ENCODE measurements around the gene MLXIP. TPM values are rescaled to one million over a fixed set of nuclear protein-coding genes. Genes with fewer than 3 reads are reported as not detected.

The MLXIP gene
- total and polyA plus RNA-seq, 4 donors: 29.1 to 58.8 (median 38.8) TPM

DNA sequence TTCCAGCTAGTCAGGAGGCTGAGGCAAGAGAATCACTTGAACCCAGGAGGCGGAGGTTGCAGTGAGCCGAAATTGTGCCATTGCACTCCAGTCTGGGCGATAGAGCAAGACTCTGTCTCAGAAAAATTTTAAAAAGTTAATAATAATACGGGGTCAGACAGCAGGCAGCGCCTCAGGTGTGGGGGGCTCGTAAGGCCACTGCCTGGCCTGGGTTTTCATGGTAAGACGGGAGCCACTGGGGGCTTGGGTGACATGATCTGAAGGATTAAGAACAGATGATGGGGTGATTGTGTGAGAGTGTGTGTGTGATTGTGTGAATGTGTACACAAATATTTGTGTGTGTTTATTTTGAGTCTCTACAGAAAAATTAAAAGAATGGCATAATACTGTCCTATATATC lies 33.3 kb upstream of the MLXIP start:
- no peak for DNase-seq
- H3K27ac ChIP-seq (ENCODE audit: low read depth in 1 of 2, low read length in 1 of 2): no peak overlapping the region
- H3K4me3 ChIP-seq: no peak overlapping the region
- TF ChIP-seq, protein P1, sequence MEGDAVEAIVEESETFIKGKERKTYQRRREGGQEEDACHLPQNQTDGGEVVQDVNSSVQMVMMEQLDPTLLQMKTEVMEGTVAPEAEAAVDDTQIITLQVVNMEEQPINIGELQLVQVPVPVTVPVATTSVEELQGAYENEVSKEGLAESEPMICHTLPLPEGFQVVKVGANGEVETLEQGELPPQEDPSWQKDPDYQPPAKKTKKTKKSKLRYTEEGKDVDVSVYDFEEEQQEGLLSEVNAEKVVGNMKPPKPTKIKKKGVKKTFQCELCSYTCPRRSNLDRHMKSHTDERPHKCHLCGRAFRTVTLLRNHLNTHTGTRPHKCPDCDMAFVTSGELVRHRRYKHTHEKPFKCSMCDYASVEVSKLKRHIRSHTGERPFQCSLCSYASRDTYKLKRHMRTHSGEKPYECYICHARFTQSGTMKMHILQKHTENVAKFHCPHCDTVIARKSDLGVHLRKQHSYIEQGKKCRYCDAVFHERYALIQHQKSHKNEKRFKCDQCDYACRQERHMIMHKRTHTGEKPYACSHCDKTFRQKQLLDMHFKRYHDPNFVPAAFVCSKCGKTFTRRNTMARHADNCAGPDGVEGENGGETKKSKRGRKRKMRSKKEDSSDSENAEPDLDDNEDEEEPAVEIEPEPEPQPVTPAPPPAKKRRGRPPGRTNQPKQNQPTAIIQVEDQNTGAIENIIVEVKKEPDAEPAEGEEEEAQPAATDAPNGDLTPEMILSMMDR (IDR thresholded peaks at IDR 0.05; ENCODE audit: control extremely low read depth, extremely low read depth): no peak
- peaks cover 6 to 15% (median 9%) of the 10 kb centered on the region in 4 donors for H3K36me3 ChIP-seq (ENCODE audit: control insufficient read depth in 4 of 4, insufficient read depth in 4 of 4, low read length in 4 of 4)
- 98 to 99% methylated on average over 7 of the region's 7 CpGs for WGBS, 2 donors
- H3K4me1 ChIP-seq (ENCODE audit: control insufficient read depth in 5 of 5, insufficient read depth in 5 of 5, low read length in 5 of 5): peaks cover 0 to under 1% (median 0%) of the 10 kb centered on the region in 5 donors
- H3K9me3 ChIP-seq (ENCODE audit: control insufficient read depth in 4 of 4, insufficient read depth in 3 of 4, low read length in 3 of 4): no peaks in the 10 kb centered on the region
- ATAC-seq (ENCODE audit: insufficient read depth, low FRiP score): no peak
- H3K27me3 ChIP-seq (ENCODE audit: control insufficient read depth in 3 of 3, insufficient read depth in 3 of 3, low read length in 2 of 3): no peaks in the 10 kb centered on the region
- H3K9ac ChIP-seq (ENCODE audit: insufficient read depth in 1 of 2, low read length in 2 of 2): no peak overlapping the region

DNA sequence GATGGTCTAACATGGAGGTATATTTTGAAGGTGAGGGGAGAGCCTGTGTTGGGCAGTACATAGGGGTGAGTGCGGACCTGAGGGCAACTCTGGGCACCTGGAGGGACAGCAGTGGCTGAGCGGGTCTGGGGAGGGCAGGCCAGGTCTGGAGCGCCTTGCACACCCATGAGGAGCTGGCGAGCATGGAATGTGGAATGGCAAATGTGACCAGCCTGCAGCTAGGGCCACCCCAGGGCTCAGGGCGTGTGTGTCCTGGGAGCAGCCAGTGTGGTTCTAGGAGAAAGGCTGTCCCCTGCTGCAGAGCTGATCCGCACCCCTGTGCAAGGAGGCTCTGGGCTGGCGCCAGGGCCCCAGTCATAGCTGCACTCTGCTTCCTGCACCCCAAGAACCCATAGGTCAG lies 32.4 kb upstream of the MLXIP start:
- WGBS, 2 donors: 96% methylated on average over 7 of the region's 7 CpGs
- Histone ChIP-seq H3K9ac (ENCODE audit: insufficient read depth in 1 of 2, low read length in 2 of 2) (no peak overlapping the region), H3K27ac (ENCODE audit: low read depth in 1 of 2, low read length in 1 of 2) (no peak overlapping the region), H3K4me3 (no peak overlapping the region), H3K36me3 (ENCODE audit: control insufficient read depth in 4 of 4, insufficient read depth in 4 of 4, low read length in 4 of 4) (peaks cover 6 to 15% (median 9%) of the 10 kb centered on the region in 4 donors), H3K9me3 (ENCODE audit: control insufficient read depth in 4 of 4, insufficient read depth in 3 of 4, low read length in 3 of 4) (no peaks in the 10 kb centered on the region), H3K27me3 (ENCODE audit: control insufficient read depth in 3 of 3, insufficient read depth in 3 of 3, low read length in 2 of 3) (no peaks in the 10 kb centered on the region), H3K4me1 (ENCODE audit: control insufficient read depth in 5 of 5, insufficient read depth in 5 of 5, low read length in 5 of 5) (peaks cover 0 to 4% (median 0%) of the 10 kb centered on the region in 5 donors)
- TF ChIP-seq, protein P1 (IDR thresholded peaks at IDR 0.05; ENCODE audit: control extremely low read depth, extremely low read depth): no peak
- DNase-seq: no peak
- no peak for ATAC-seq (ENCODE audit: insufficient read depth, low FRiP score)

DNA sequence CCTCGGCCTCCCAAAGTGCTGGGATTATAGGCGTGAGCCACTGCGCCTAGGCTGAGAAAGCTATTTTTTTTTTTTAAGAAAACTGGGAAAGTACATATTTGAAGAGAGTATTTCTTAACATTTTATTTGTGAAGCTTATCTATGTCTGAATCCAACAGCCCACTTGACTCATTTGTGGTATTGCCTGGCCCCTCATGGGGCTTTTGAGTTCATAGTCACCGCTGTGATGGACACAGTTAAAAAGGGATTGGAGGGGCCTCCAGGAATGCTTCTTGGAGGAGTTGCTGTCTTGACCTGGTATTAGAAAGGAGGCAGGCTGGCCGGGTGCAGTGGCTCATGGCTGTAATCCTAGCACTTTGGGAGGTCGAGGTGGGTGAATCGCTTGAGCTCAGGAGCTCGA lies 30.4 kb upstream of the MLXIP start:
- no peak overlapping the region for H3K4me3 ChIP-seq
- no peak for ATAC-seq (ENCODE audit: insufficient read depth, low FRiP score)
- WGBS, 2 donors: 74 to 88% methylated on average over 8 of the region's 8 CpGs
- no peak overlapping the region for H3K27ac ChIP-seq (ENCODE audit: low read depth in 1 of 2, low read length in 1 of 2)
- no peaks in the 10 kb centered on the region for H3K27me3 ChIP-seq (ENCODE audit: control insufficient read depth in 3 of 3, insufficient read depth in 3 of 3, low read length in 2 of 3)
- H3K4me1 ChIP-seq (ENCODE audit: control insufficient read depth in 5 of 5, insufficient read depth in 5 of 5, low read length in 5 of 5): peaks cover 0 to 5% (median 0%) of the 10 kb centered on the region in 5 donors
- no peak for DNase-seq
- no peaks in the 10 kb centered on the region for H3K9me3 ChIP-seq (ENCODE audit: control insufficient read depth in 4 of 4, insufficient read depth in 3 of 4, low read length in 3 of 4)
- TF ChIP-seq, protein P1 (IDR thresholded peaks at IDR 0.05; ENCODE audit: control extremely low read depth, extremely low read depth): no peak
- H3K36me3 ChIP-seq (ENCODE audit: control insufficient read depth in 4 of 4, insufficient read depth in 4 of 4, low read length in 4 of 4): peaks cover 6 to 15% (median 9%) of the 10 kb centered on the region in 4 donors
- no peak overlapping the region for H3K9ac ChIP-seq (ENCODE audit: insufficient read depth in 1 of 2, low read length in 2 of 2)

DNA sequence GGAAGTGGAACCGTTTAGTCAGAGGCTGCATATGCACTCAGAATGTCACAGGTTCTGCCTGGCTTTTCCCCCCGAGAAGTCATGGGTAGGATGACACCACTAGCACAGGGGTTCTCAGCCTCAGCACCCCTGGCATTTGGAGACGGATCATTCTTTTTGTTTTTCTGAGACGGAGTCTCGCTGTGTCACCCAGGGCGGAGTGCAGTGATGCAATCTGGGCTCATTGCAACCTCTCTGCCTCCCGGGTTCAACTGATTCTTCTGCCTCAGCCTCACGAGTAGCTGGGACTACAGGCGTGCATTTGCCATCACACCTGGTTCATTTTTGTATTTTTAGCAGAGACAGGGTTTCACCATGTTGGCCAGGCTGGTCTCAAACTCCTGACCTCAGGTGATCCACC lies 28.7 kb upstream of the MLXIP start:
- 70 to 81% methylated on average over 9 of the region's 9 CpGs for WGBS, 2 donors
- H3K9ac ChIP-seq (ENCODE audit: insufficient read depth in 1 of 2, low read length in 2 of 2): no peak overlapping the region
- H3K36me3 ChIP-seq (ENCODE audit: control insufficient read depth in 4 of 4, insufficient read depth in 4 of 4, low read length in 4 of 4): peaks cover 0 to 6% (median 4%) of the 10 kb centered on the region in 4 donors
- DNase-seq (no peak), ATAC-seq (ENCODE audit: insufficient read depth, low FRiP score) (no peak)
- TF ChIP-seq, protein P1 (IDR thresholded peaks at IDR 0.05; ENCODE audit: control extremely low read depth, extremely low read depth): no peak
- no peak overlapping the region for H3K4me3 ChIP-seq
- H3K9me3 ChIP-seq (ENCODE audit: control insufficient read depth in 4 of 4, insufficient read depth in 3 of 4, low read length in 3 of 4): no peaks in the 10 kb centered on the region
- H3K4me1 ChIP-seq (ENCODE audit: control insufficient read depth in 5 of 5, insufficient read depth in 5 of 5, low read length in 5 of 5): peaks cover 0 to 5% (median 0%) of the 10 kb centered on the region in 5 donors
- no peak overlapping the region for H3K27ac ChIP-seq (ENCODE audit: low read depth in 1 of 2, low read length in 1 of 2)
- H3K27me3 ChIP-seq (ENCODE audit: control insufficient read depth in 3 of 3, insufficient read depth in 3 of 3, low read length in 2 of 3): no peaks in the 10 kb centered on the region

Data from lung (tissue), 12 donors.